PC-3 (cell line): ENCODE results near the gene IMPDH1. TPM values are rescaled to one million over a fixed set of nuclear protein-coding genes. Genes with fewer than 3 reads are reported as not detected.

Experiments
- ATAC-seq: fragments of 200-7000 bp; cut with Tn5 transposase; 2 replicates; pipeline ENCODE4 v1.9.1; 2020; ENCODE audit warnings: mild to moderate bottlenecking, moderate library complexity
- BruUV-seq: library from RNA; stranded (reverse); fragments of 400-500 nt; replicated peaks from 2 replicates; lab custom pipeline; 2021; lab: Mats Ljungman, UMichigan
- CTCF ChIA-PET: fragments of 300-600 bp; sonication (Branson Sonifier 250); formaldehyde crosslinking; loops from one replicate; lab custom pipeline; 2022; ENCODE audit warnings: antibody characterized with exemption; lab: Charles Lee
- POLR2A ChIA-PET: fragments of 300-600 bp; sonication (Branson Sonifier 250); formaldehyde crosslinking; loops from one replicate; lab custom pipeline; 2022; ENCODE audit warnings: antibody characterized with exemption; ENCODE audit not compliant: unreplicated experiment; lab: Charles Lee
- DNase-seq: peaks from one replicate; pipeline ENCODE4 v3.0.0-alpha.2; 2015
- H2AFZ ChIP-seq: fragments of 300-600 bp; sonication (generic); 2 replicates; pipeline ENCODE4 v1.6.0; 2016; ENCODE audit warnings: antibody characterized with exemption, low read length
- H3F3A ChIP-seq: fragments of 300-600 bp; sonication (generic); one replicate; pipeline ENCODE4 v1.6.0; 2017; ENCODE audit warnings: antibody characterized with exemption, low read length, control low read depth, mild to moderate bottlenecking; ENCODE audit not compliant: unreplicated experiment
- H3K27ac ChIP-seq: fragments of 300-600 bp; sonication (generic); 2 replicates; pipeline ENCODE4 v1.5.1; 2016; ENCODE audit warnings: mild to moderate bottlenecking, low read length
- H3K27me3 ChIP-seq: fragments of 300-600 bp; sonication (generic); 2 replicates; pipeline ENCODE4 v1.6.1; 2016; ENCODE audit warnings: low read length, mixed read lengths
- H3K36me3 ChIP-seq: fragments of 300-600 bp; sonication (generic); 2 replicates; pipeline ENCODE4 v1.6.1; 2016; ENCODE audit warnings: low read depth, mixed run types, low read length, mixed read lengths
- H3K4me1 ChIP-seq: fragments of 300-600 bp; sonication (generic); 2 replicates; pipeline ENCODE4 v1.5.1; 2016; ENCODE audit warnings: low read length; ENCODE audit not compliant: insufficient read depth
- H3K4me2 ChIP-seq: fragments of 300-600 bp; sonication (generic); 2 replicates; pipeline ENCODE4 v1.6.0; 2016; ENCODE audit warnings: low read length
- H3K4me3 ChIP-seq: fragments of 300-600 bp; sonication (generic); 2 replicates; pipeline ENCODE4 v1.5.1; 2016; ENCODE audit warnings: mild to moderate bottlenecking, low read length, mixed read lengths
- H3K79me2 ChIP-seq: fragments of 300-600 bp; sonication (generic); 2 replicates; pipeline ENCODE4 v1.6.1; 2017; ENCODE audit warnings: low read length, mixed read lengths
- H3K9ac ChIP-seq: fragments of 300-600 bp; sonication (generic); 2 replicates; pipeline ENCODE4 v1.6.0; 2016; ENCODE audit warnings: mild to moderate bottlenecking, low read length
- H3K9me2 ChIP-seq: fragments of 300-600 bp; sonication (generic); replicated peaks from 2 replicates; pipeline ENCODE4 v1.6.1; 2016; ENCODE audit warnings: mixed run types, low read length, mixed read lengths
- H3K9me3 ChIP-seq: fragments of 300-600 bp; sonication (generic); 2 replicates; pipeline ENCODE4 v1.6.1; 2016; ENCODE audit warnings: low read length, mixed read lengths
- H4K20me1 ChIP-seq: fragments of 300-600 bp; sonication (generic); 2 replicates; pipeline ENCODE4 v1.6.1; 2016; ENCODE audit warnings: low read length, mixed read lengths
- CTCF ChIP-seq: fragments of 300-600 bp; sonication (generic); conservative IDR thresholded peaks from 2 replicates; pipeline ENCODE4 v1.5.1; 2017; ENCODE audit warnings: antibody characterized with exemption, low read depth, mild to moderate bottlenecking, low read length
- EZH2 ChIP-seq: fragments of 300-600 bp; sonication (generic); IDR thresholded peaks from one replicate; pipeline ENCODE4 v1.6.1; 2017; ENCODE audit warnings: antibody characterized with exemption, mild to moderate bottlenecking, low read length; ENCODE audit not compliant: unreplicated experiment
- EZH2phosphoT487 ChIP-seq: fragments of 300-600 bp; sonication (generic); IDR thresholded peaks from 2 replicates; pipeline ENCODE4 v1.6.1; 2018; ENCODE audit warnings: mild to moderate bottlenecking, antibody characterized with exemption, low read length, borderline replicate concordance
- intact Hi-C: fragments of 100-400 bp; cut with micrococcal nuclease; formaldehyde crosslinking; loops from 2 replicates; pipeline ENCODE4 v1.9.0; 2023
- total RNA-seq: library from RNA; depleted of rRNA; stranded (reverse); fragments of >200 nt; gene quantifications from 2 replicates; pipeline ENCODE4 v1.2.3, GENCODE V29; 2014

The IMPDH1 gene
- total RNA-seq, 1 experiment from 2014 or later, result 128 TPM

- H3K4me2 ChIP-seq, result no peak overlapping the region
- H3K4me1 ChIP-seq, result peaks cover 9% of the 10 kb centered on the region
- no peaks in the 10 kb centered on the region for H3K36me3 ChIP-seq
- H3K27me3 ChIP-seq, result no peaks in the 10 kb centered on the region
- no peaks in the 10 kb centered on the region for H4K20me1 ChIP-seq
- no peak for ATAC-seq
- no peaks in the 10 kb centered on the region for H3K9me2 ChIP-seq
- intact Hi-C loops, result no loop called here
- CTCF ChIA-PET, result no interaction called here
- H3K27ac ChIP-seq, result no peak overlapping the region
- no peaks in the 10 kb centered on the region for H3F3A ChIP-seq
- no peak for DNase-seq
- no peaks in the 10 kb centered on the region for H3K9me3 ChIP-seq
- H3K79me2 ChIP-seq, result no peaks in the 10 kb centered on the region
- H3K9ac ChIP-seq, result no peak overlapping the region
- H2AFZ ChIP-seq, result no peak overlapping the region
- no TSS peak for BruUV-seq
- TF ChIP-seq CTCF (no peak), EZH2 (no peak), EZH2phosphoT487 (no peak)
- POLR2A ChIA-PET, result no interaction called here
- H3K4me3 ChIP-seq, result no peak overlapping the region
These were observed 56.2 kb downstream of the IMPDH1 start for GRCh38 chr7:128353610-128354009.

- Histone ChIP-seq H3K79me2 (no peaks in the 10 kb centered on the region), H4K20me1 (no peaks in the 10 kb centered on the region), H3K9ac (no peak overlapping the region), H3K36me3 (no peaks in the 10 kb centered on the region), H3F3A (no peaks in the 10 kb centered on the region), H3K9me2 (no peaks in the 10 kb centered on the region), H3K27me3 (no peaks in the 10 kb centered on the region), H2AFZ (no peak overlapping the region), H3K4me3 (no peak overlapping the region), H3K4me1 (peaks cover 9% of the 10 kb centered on the region), H3K4me2 (no peak overlapping the region), H3K27ac (no peak overlapping the region), H3K9me3 (no peaks in the 10 kb centered on the region)
- DNase-seq, result no peak
- BruUV-seq, result no TSS peak
- ATAC-seq, result no peak
- TF ChIP-seq CTCF (no peak), EZH2phosphoT487 (no peak), EZH2 (no peak)
- ChIA-PET CTCF (interaction anchor here (0.6 kb wide), 1 partner anchor 21 kb away, joined by 4 read pairs; no protein-coding TSS in a partner anchor), POLR2A (no interaction called here)
- intact Hi-C loops, result no loop called here
These were observed 56.6 kb downstream of the IMPDH1 start for GRCh38 chr7:128353189-128353588.

- POLR2A ChIA-PET, result no interaction called here
- no peaks in the 10 kb centered on the region for H3K9me2 ChIP-seq
- no peak overlapping the region for H3K4me2 ChIP-seq
- intact Hi-C loops, result no loop called here
- no peaks in the 10 kb centered on the region for H4K20me1 ChIP-seq
- H3K79me2 ChIP-seq, result no peaks in the 10 kb centered on the region
- no peaks in the 10 kb centered on the region for H3K9me3 ChIP-seq
- CTCF ChIA-PET, result interaction anchor here (0.6 kb wide), 1 partner anchor 21 kb away, joined by 4 read pairs; no protein-coding TSS in a partner anchor
- H2AFZ ChIP-seq, result no peak overlapping the region
- TF ChIP-seq CTCF (no peak), EZH2phosphoT487 (no peak), EZH2 (no peak)
- H3K36me3 ChIP-seq, result no peaks in the 10 kb centered on the region
- H3K27ac ChIP-seq, result no peak overlapping the region
- BruUV-seq, result no TSS peak
- no peaks in the 10 kb centered on the region for H3K27me3 ChIP-seq
- H3F3A ChIP-seq, result no peaks in the 10 kb centered on the region
- peaks cover 8% of the 10 kb centered on the region for H3K4me1 ChIP-seq
- no peak overlapping the region for H3K9ac ChIP-seq
- no peak overlapping the region for H3K4me3 ChIP-seq
- ATAC-seq, result no peak
- no peak for DNase-seq
These were observed 57.1 kb downstream of the IMPDH1 start for GRCh38 chr7:128352636-128353035.
